Subcutaneous abdominal adipose tissue (tissue), 5 donors: ENCODE results near the gene CYREN.
A peak's percentile ranks its signal among the peaks of the same experiment; 100 is the strongest.

Source experiments
- H3K27ac ChIP-seq: one replicate; pipeline ENCODE4 v1.7.0; 2013; ENCODE audit warnings: low read depth, mild to moderate bottlenecking, inconsistent platforms, low read length, moderate library complexity
- H3K27me3 ChIP-seq, 5 donors: one replicate each; pipeline ENCODE4 v1.7.0; 2013; ENCODE audit warnings: low read length in 5 of 5, inconsistent platforms in 1 of 5; ENCODE audit not compliant: control insufficient read depth in 5 of 5, insufficient read depth in 4 of 5
- H3K36me3 ChIP-seq, 5 donors: one replicate each; pipeline ENCODE4 v1.7.0; 2013; ENCODE audit warnings: low read length in 5 of 5; ENCODE audit not compliant: control insufficient read depth in 5 of 5, insufficient read depth in 5 of 5
- H3K4me1 ChIP-seq, 5 donors: one replicate each; pipeline ENCODE4 v1.7.0; 2013; ENCODE audit warnings: low read length in 5 of 5, mild to moderate bottlenecking in 3 of 5, moderate library complexity in 1 of 5; ENCODE audit not compliant: control insufficient read depth in 5 of 5, insufficient read depth in 5 of 5
- H3K4me3 ChIP-seq, 5 donors: one replicate each; pipeline ENCODE4 v1.7.0; 2013; ENCODE audit warnings: low read length in 5 of 5, low read depth in 1 of 5
- H3K9ac ChIP-seq, 5 donors: one replicate each; pipeline ENCODE4 v1.7.0; 2013; ENCODE audit warnings: low read length in 5 of 5, mild to moderate bottlenecking in 4 of 5, moderate library complexity in 3 of 5
- H3K9me3 ChIP-seq, 5 donors: one replicate each; pipeline ENCODE4 v1.7.0; 2013; ENCODE audit warnings: low read length in 5 of 5; ENCODE audit not compliant: control insufficient read depth in 5 of 5
- donor health status: healthy.
- donor health status: healthy.
- donor health status: healthy.
- donor health status: healthy.
- donor health status: healthy.

CYREN gene

GRCh38 chr7:135162382-135163001 is 8.0 kb downstream of the CYREN start:
- no peaks in the 10 kb centered on the region for H3K27me3 ChIP-seq
- H3K9ac ChIP-seq: no peak overlapping the region
- no peak overlapping the region for H3K4me3 ChIP-seq
- no peaks in the 10 kb centered on the region for H3K9me3 ChIP-seq
- H3K36me3 ChIP-seq: peaks cover 0 to 34% (median 24%) of the 10 kb centered on the region in 5 donors
- peak overlapping the region; percentile 87 for H3K27ac ChIP-seq
- H3K4me1 ChIP-seq: peaks cover 23 to 90% (median 86%) of the 10 kb centered on the region in 5 donors

- H3K4me1 ChIP-seq: peaks cover 19 to 86% (median 83%) of the 10 kb centered on the region in 5 donors
- H3K4me3 ChIP-seq: no peak overlapping the region
- H3K27me3 ChIP-seq: no peaks in the 10 kb centered on the region
- H3K36me3 ChIP-seq: peaks cover 0 to 29% (median 18%) of the 10 kb centered on the region in 5 donors
- peak overlapping the region; percentile 87 for H3K27ac ChIP-seq
- no peak overlapping the region for H3K9ac ChIP-seq
- H3K9me3 ChIP-seq: no peaks in the 10 kb centered on the region
Measured at GRCh38 chr7:135161669-135162068, 8.8 kb downstream of the CYREN start.

- Histone ChIP-seq H3K9me3 (peaks cover 0 to 5% (median 2%) of the 10 kb centered on the region in 5 donors), H3K4me1 (peaks cover 19 to 80% (median 77%) of the 10 kb centered on the region in 5 donors), H3K4me3 (peak overlapping the region in 2 of 5 donors; percentile 23), H3K27ac (peak overlapping the region; percentile 87), H3K9ac (peak overlapping the region in 2 of 5 donors; percentile 17 to 45), H3K27me3 (no peaks in the 10 kb centered on the region), H3K36me3 (peaks cover 0 to 23% (median 14%) of the 10 kb centered on the region in 5 donors)
Measured at GRCh38 chr7:135160858-135161653, 9.5 kb downstream of the CYREN start.

GRCh38 chr7:135160098-135160857 is 10.2 kb downstream of the CYREN start:
- Histone ChIP-seq H3K27ac (peak overlapping the region; percentile 87), H3K9me3 (peaks cover 2 to 12% (median 6%) of the 10 kb centered on the region in 5 donors), H3K27me3 (no peaks in the 10 kb centered on the region), H3K36me3 (peaks cover 0 to 16% (median 7%) of the 10 kb centered on the region in 5 donors), H3K9ac (peak overlapping the region in 3 of 5 donors; percentile 3 to 45 (median 17)), H3K4me3 (peak overlapping the region in 3 of 5 donors; percentile 19 to 44 (median 23)), H3K4me1 (peaks cover 17 to 72% (median 69%) of the 10 kb centered on the region in 5 donors)

- Histone ChIP-seq H3K9me3 (peaks cover 2 to 12% (median 6%) of the 10 kb centered on the region in 5 donors), H3K36me3 (peaks cover 0 to 8% (median 5%) of the 10 kb centered on the region in 5 donors), H3K4me1 (peaks cover 17 to 69% (median 61%) of the 10 kb centered on the region in 5 donors), H3K9ac (peak overlapping the region in 3 of 5 donors; percentile 29 to 53 (median 45)), H3K27me3 (no peaks in the 10 kb centered on the region), H3K4me3 (no peak overlapping the region), H3K27ac (peak overlapping the region; percentile 87)
Measured at GRCh38 chr7:135159359-135160085, 11.0 kb downstream of the CYREN start.

GRCh38 chr7:135158874-135159273 is 11.6 kb downstream of the CYREN start:
- H3K4me3 ChIP-seq: peak overlapping the region in 1 of 5 donors; percentile 19
- no peaks in the 10 kb centered on the region for H3K27me3 ChIP-seq
- peak overlapping the region; percentile 87 for H3K27ac ChIP-seq
- peak overlapping the region in 2 of 5 donors; percentile 29 to 53 for H3K9ac ChIP-seq
- H3K4me1 ChIP-seq: peaks cover 11 to 62% (median 55%) of the 10 kb centered on the region in 5 donors
- peaks cover 2 to 12% (median 6%) of the 10 kb centered on the region in 5 donors for H3K9me3 ChIP-seq
- peaks cover 0 to 6% (median 2%) of the 10 kb centered on the region in 5 donors for H3K36me3 ChIP-seq

GRCh38 chr7:135158141-135158655 is 12.3 kb downstream of the CYREN start:
- peaks cover 2 to 15% (median 6%) of the 10 kb centered on the region in 5 donors for H3K9me3 ChIP-seq
- H3K4me3 ChIP-seq: peak overlapping the region in 3 of 5 donors; percentile 7 to 29 (median 19)
- H3K36me3 ChIP-seq: peaks cover 0 to 4% (median 2%) of the 10 kb centered on the region in 5 donors
- peak overlapping the region in 1 of 5 donors; percentile 36 for H3K9ac ChIP-seq
- H3K27me3 ChIP-seq: no peaks in the 10 kb centered on the region
- peak overlapping the region; percentile 87 for H3K27ac ChIP-seq
- peaks cover 11 to 61% (median 51%) of the 10 kb centered on the region in 5 donors for H3K4me1 ChIP-seq

- Histone ChIP-seq H3K27ac (no peak overlapping the region), H3K36me3 (peaks cover 0 to 14% (median 11%) of the 10 kb centered on the region in 5 donors), H3K4me1 (peaks cover 11 to 62% (median 51%) of the 10 kb centered on the region in 5 donors), H3K27me3 (no peaks in the 10 kb centered on the region), H3K9me3 (peaks cover 2 to 15% (median 6%) of the 10 kb centered on the region in 5 donors), H3K4me3 (no peak overlapping the region), H3K9ac (no peak overlapping the region)
Measured at GRCh38 chr7:135156290-135156689, 14.2 kb downstream of the CYREN start.

GRCh38 chr7:135154734-135155133 is 15.8 kb downstream of the CYREN start:
- no peak overlapping the region for H3K9ac ChIP-seq
- H3K36me3 ChIP-seq: peaks cover 0 to 15% (median 11%) of the 10 kb centered on the region in 5 donors
- no peak overlapping the region for H3K27ac ChIP-seq
- peaks cover 9 to 61% (median 50%) of the 10 kb centered on the region in 5 donors for H3K4me1 ChIP-seq
- H3K4me3 ChIP-seq: no peak overlapping the region
- peaks cover 2 to 15% (median 6%) of the 10 kb centered on the region in 5 donors for H3K9me3 ChIP-seq
- H3K27me3 ChIP-seq: no peaks in the 10 kb centered on the region
